GM12878 (cell line): ENCODE data around the gene PPP1R14D. TPM values are rescaled to one million over a fixed set of nuclear protein-coding genes. Genes with fewer than 3 reads are reported as not detected.

Experiments used
- ATAC-seq: fragments of 200-7000 bp; cut with Tn5 transposase; 3 replicates; pipeline ENCODE4 v1.9.1; 2020; ENCODE audit warnings: mild to moderate bottlenecking, moderate library complexity
- BruUV-seq: library from RNA; stranded (reverse); fragments of 400-500 nt; replicated peaks from 2 replicates; lab custom pipeline; 2021; lab: Mats Ljungman, UMichigan
- CTCF ChIA-PET: fragments of 300-600 bp; sonication (Branson Sonifier 250); formaldehyde crosslinking; extraction: SDS; loops from one replicate; lab custom pipeline; 2021; ENCODE audit warnings: inconsistent platforms; lab: Yijun Ruan, JAX
- POLR2A ChIA-PET: fragments of 350-600 bp; formaldehyde crosslinking; extraction: SDS; loops from one replicate; lab custom pipeline; 2021; ENCODE audit warnings: inconsistent platforms; lab: Charles Lee
- RAD21 ChIA-PET: fragments of 300-600 bp; sonication (Branson Sonifier 250); formaldehyde crosslinking; loops from one replicate; lab custom pipeline; 2023; ENCODE audit warnings: antibody characterized with exemption; ENCODE audit not compliant: unreplicated experiment; lab: Charles Lee
- SMC1A ChIA-PET: fragments of 300-600 bp; sonication (Branson Sonifier 250); formaldehyde crosslinking; loops from one replicate; lab custom pipeline; 2023; ENCODE audit not compliant: unreplicated experiment, uncharacterized antibody; lab: Charles Lee
- DNase-seq: peaks from one replicate; pipeline ENCODE4 v3.0.0-alpha.2; 2011; ENCODE audit warnings: low read depth, low spot score
- FAIRE-seq: peaks from 3 replicates; lab custom pipeline; 2011; peaks lifted over from hg19 to GRCh38; lab: Jason Lieb, UNC
- H2AFZ ChIP-seq: 2 replicates; pipeline ENCODE4 v1.6.0; 2011; ENCODE audit warnings: low read depth, low read length, control low read depth; ENCODE audit not compliant: control insufficient read depth
- H3K27ac ChIP-seq: 2 replicates; pipeline ENCODE4 v1.5.1; 2011; ENCODE audit warnings: control low read depth; ENCODE audit not compliant: control insufficient read depth, insufficient read depth
- H3K27me3 ChIP-seq, 2 experiments: replicated peaks in 1 of 2; 2 replicates each; pipeline versions ENCODE4 v1.6.0 to v1.6.1; 2011; ENCODE audit warnings: low read length in 1 of 2; ENCODE audit not compliant: control insufficient read depth in 2 of 2, insufficient read depth in 2 of 2
- H3K36me3 ChIP-seq, 2 experiments: 2 replicates each; pipeline ENCODE4 v1.5.1; 2011; ENCODE audit warnings: low read length in 1 of 2; ENCODE audit not compliant: control insufficient read depth in 2 of 2, insufficient read depth in 2 of 2
- H3K4me1 ChIP-seq: 2 replicates; pipeline ENCODE4 v1.6.1; 2011; ENCODE audit warnings: mild to moderate bottlenecking, low read length, moderate library complexity, mixed read lengths; ENCODE audit not compliant: control insufficient read depth, insufficient read depth
- H3K4me2 ChIP-seq: 2 replicates; pipeline ENCODE4 v1.6.0; 2011; ENCODE audit warnings: control low read depth; ENCODE audit not compliant: control insufficient read depth, insufficient read depth
- H3K4me3 ChIP-seq: fragments of 200-600 bp; sonication (generic); 2 replicates; pipeline ENCODE4 v1.5.1; 2016
- H3K79me2 ChIP-seq: 2 replicates; pipeline ENCODE4 v1.6.0; 2011; ENCODE audit warnings: low read length; ENCODE audit not compliant: control insufficient read depth, insufficient read depth
- H3K9ac ChIP-seq: 2 replicates; pipeline ENCODE4 v1.8.0; 2011; ENCODE audit warnings: low read length, control low read depth, mixed read lengths; ENCODE audit not compliant: control insufficient read depth, insufficient read depth
- H3K9me3 ChIP-seq: replicated peaks from 3 replicates; pipeline ENCODE4 v1.5.1; 2011; ENCODE audit warnings: mild to moderate bottlenecking, low read length; ENCODE audit not compliant: control insufficient read depth, insufficient read depth
- H4K20me1 ChIP-seq: 2 replicates; pipeline ENCODE4 v1.6.0; 2011; ENCODE audit not compliant: control insufficient read depth, insufficient read depth
- PBX3 ChIP-seq: IDR thresholded peaks from 2 replicates; pipeline ENCODE4 v1.6.1; 2011; ENCODE audit warnings: mild to moderate bottlenecking, low read depth, low read length, moderate library complexity; ENCODE audit not compliant: insufficient replicate concordance
- ZBTB33 ChIP-seq: fragments of 450-650 bp; IDR thresholded peaks from 2 replicates; pipeline ENCODE4 v1.6.1; 2017; ENCODE audit warnings: mild to moderate bottlenecking
- WGBS: methylation state at CpG from one replicate; pipeline ENCODE4 v1.1.6; 2016; ENCODE audit warnings: low lambda C conversion rate; ENCODE audit not compliant: insufficient replicate concordance, insufficient coverage; ENCODE audit errors: missing lambda C conversion rate; 5-methylcytosine and 5-hydroxymethylcytosine counted together
- in situ Hi-C: fragments of 300-500 bp; cut with MboI; formaldehyde crosslinking; loops from 9 replicates; pipeline ENCODE4 v1.14.3; 2018; ENCODE audit warnings: mixed read lengths
- intact Hi-C: fragments of 100-400 bp; cut with micrococcal nuclease; formaldehyde crosslinking; loops from one replicate; pipeline ENCODE4 v1.14.2; 2022; ENCODE audit not compliant: unreplicated experiment
- polyA plus RNA-seq, 11 experiments: library from polyadenylated mRNA; depleted of rRNA in 4 of 11; unstranded in 6 of 11; stranded (reverse) in 5 of 11; fragments of >200 nt; fragmentation: Nextera tagmentation in 4 of 11; fragmentation: Illumina TruSeq in 1 of 11; extraction: Ambion mirVana in 4 of 11; extraction: Trizol in 1 of 11; gene quantifications; 1 replicate in 1 of 11; 2 replicates in 10 of 11; pipeline versions ENCODE4 v1.2.1 to v1.2.3, GENCODE V29; 2011 to 2016; ENCODE audit warnings: inconsistent platforms in 2 of 11, missing spikeins in 2 of 11, low read depth in 1 of 11
- total RNA-seq, 4 experiments: library from RNA; depleted of rRNA in 3 of 4; stranded (reverse); fragments of >200 nt in 3 of 4; fragmentation: Illumina TruSeq in 1 of 4; extraction: Trizol in 1 of 4; gene quantifications; 2 replicates each; pipeline versions ENCODE4 v1.2.1 to v1.2.3, GENCODE V29; 2013 to 2021

Gene PPP1R14D
- total and polyA plus RNA-seq, 10 of the 15 experiments (the other 5 are each of a cell fraction or from before 2014, with no cell fraction given) = 0.10 TPM; not detected in 9

- ATAC-seq (no peak), FAIRE-seq (no peak), DNase-seq (no peak)
- peaks cover 1 to 3% of the 10 kb centered on the region in 2 experiments; a peak in 1 of 4 replicates for H3K27me3 ChIP-seq
- no TSS peak for BruUV-seq
- H3K4me2 ChIP-seq = no peak overlapping the region
- 26% methylated on average over 2 of the region's 2 CpGs for WGBS
- peaks cover 14% of the 10 kb centered on the region for H3K4me1 ChIP-seq
- ChIA-PET SMC1A (interaction anchor here (1.9 kb wide), 1 partner anchor 27 kb away, joined by 5 read pairs; no protein-coding TSS in a partner anchor), RAD21 (no interaction called here), CTCF (interaction anchor here (0.6 to 1.1 kb wide), 2 partner anchors 50 to 530 kb away, joined by 3 to 4 read pairs; no protein-coding TSS in a partner anchor), POLR2A (no interaction called here)
- TF ChIP-seq ZBTB33 (no peak), PBX3 (no peak)
- H2AFZ ChIP-seq = no peak overlapping the region
- H3K27ac ChIP-seq = no peak overlapping the region
- H3K9ac ChIP-seq = no peak overlapping the region
- H3K4me3 ChIP-seq = no peak overlapping the region
- no peaks in the 10 kb centered on the region for H3K36me3 ChIP-seq
- no peaks in the 10 kb centered on the region for H4K20me1 ChIP-seq
- intact Hi-C loops = loop anchor here (10.0 kb wide), 1 partner anchor 273 kb away; the partner anchor contains the start of gene INO80
- H3K9me3 ChIP-seq = no peaks in the 10 kb centered on the region
- no peaks in the 10 kb centered on the region for H3K79me2 ChIP-seq
- in situ Hi-C loops = no loop called here
Measured at GRCh38 chr15:40841741-40842140, 13.2 kb upstream of the PPP1R14D start.
